ENCODE results near the gene SLX4IP.

SLX4IP gene

DNA sequence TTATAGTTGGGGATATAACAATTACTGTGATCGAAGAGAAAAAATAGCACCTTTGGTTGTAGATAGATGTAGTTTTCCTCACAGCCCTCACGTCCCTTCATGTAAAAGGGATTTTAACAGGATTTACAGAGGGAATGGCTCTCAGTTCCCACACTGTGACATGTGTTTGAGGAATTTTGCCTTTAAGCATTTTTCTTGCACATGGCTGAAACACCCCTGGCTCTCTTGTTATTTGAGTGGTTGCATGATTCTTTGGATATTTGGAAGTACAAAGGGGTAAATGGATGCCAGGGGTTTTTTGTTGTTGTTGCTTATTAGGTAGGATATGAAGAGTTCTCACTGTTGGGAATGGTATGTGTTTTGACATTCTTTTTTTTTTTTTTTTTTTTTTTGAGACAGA is 190.5 kb downstream of the SLX4IP start:
- no peak overlapping the region for H3K4me3 ChIP-seq (ENCODE audit: low read depth, low read length)

DNA sequence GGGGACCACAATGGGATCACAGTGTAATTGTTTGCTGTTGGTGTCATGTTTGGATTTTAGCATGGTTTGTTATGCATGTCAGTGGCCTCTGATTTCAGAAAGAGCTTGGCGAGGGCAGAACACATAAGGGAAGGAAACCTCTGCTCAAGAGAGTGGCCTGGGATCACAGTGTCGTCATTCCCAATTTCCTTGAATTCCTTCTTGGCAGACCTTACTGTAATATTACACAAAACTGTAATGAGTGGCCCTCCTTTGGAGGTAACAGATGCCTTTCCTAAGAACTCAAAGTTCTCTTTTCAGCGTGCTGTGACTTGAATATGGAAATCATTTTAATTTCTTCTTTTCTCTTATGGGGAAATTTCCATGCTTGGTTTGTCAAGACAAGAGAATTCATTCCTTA is 191.8 kb downstream of the SLX4IP start:
- H3K4me3 ChIP-seq (ENCODE audit: low read depth, low read length), result no peak overlapping the region

DNA sequence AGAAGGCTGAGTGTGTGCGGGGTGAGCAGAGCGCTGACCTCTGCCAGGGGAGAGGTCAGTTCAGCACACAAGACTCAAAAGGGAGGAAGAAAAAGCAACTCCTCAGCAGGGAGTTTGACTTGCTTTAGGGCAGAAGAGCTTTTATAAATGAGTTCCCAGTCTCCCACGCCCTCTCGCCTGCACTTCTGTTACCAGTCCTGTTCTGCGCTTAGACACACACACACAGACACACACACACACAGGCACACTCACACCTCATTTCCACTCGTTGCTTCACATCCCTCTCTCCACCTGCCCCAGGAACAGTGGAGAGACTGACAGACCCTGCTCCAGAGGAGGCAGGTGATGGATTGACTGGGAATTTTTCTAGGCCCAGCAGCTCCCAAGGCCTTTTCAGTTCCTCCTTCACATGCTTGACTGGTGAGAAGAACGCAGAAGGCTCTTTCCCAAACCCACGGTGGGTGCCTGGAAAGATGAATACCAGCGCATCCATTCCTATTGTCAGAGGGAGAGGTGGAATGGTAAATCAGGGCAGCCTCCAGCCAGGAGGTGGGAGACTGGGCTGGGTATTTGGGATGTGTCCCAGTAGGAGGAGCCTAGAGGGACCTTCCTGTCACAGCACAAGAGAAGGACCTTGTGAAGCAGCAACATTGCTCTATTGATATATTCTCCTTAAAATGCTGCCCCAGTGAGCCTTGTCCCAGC is 195.0 kb downstream of the SLX4IP start:
- H3K4me3 ChIP-seq (ENCODE audit: low read depth, low read length), result no peak overlapping the region

DNA sequence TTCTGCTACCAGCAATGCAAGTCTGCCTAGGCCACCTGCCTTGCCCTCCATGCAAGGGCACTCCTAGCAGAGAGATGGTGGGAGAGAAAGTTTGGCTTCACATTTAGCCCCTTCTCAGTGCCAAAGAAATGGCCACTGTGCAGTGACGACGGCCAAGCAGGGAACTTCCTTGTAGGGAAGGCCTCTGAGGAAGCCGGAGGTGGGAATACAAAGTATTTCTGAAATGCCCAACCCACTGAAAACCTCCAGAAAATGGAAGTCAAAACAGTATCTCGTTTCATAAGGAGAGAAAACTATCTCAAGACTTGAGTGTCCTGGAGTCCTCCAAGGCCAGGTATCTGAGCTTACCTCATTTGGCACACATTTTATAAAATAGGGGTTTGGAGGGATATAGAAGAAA is 196.0 kb downstream of the SLX4IP start:
- H3K4me3 ChIP-seq (ENCODE audit: low read depth, low read length), result no peak overlapping the region

DNA sequence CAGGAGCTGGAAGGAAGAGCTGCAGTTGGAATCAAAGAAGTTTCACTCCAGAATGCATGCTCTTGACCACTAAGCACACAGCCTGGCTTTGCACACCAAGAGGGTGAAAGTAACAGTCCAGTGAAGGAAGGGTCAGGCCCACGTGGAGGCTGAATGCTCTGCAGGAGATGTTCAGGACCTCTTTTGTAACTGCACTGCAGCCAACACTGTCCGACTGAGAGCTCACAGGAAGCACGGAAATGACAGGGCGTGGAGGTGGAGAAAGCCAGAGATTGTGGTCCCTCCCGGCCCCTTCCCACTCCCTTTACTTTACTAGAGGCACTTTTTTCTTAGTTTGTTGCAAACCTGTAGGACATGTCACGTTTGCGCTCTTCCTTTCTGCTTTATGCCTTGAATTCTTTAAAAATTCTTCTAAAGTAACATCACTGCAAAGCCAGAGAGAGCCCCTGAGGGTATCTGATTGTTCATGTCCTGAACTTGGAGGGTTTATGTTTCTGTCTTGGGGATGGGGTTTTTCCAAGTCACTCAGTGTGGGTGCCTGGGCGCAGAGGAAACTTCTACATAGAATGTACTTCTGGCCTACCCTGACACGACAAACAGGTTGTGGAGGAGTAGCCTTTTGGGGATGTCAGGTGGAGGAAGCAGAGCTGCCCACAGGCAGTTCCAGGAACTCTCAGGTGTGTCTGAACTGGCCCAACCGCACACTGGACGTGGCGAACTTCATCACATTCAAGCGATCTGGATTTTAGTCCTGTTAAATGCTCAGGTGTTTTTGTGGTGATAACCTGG is 197.8 kb downstream of the SLX4IP start:
- H3K4me3 ChIP-seq (ENCODE audit: low read depth, low read length), result no peak overlapping the region

DNA sequence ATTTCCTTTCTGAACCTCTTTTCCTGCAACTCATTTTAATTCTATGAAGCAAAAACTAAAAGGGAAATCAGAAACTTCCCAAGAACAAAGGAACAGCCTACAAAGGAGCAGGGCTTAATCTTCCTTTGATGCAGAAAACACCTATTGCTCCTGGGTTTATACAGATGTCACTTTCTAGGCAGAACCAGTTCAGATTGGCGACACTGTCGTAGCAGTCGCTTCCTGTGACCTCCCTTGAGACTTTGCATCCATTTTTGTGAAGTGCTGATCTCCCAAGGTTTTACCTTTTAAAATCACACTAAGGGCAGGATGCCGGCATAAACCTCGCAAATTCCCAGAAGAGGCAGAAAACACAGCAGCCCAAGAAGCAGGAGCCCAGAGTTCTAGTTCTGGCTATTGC is 198.6 kb downstream of the SLX4IP start:
- no peak overlapping the region for H3K4me3 ChIP-seq (ENCODE audit: low read depth, low read length)

DNA sequence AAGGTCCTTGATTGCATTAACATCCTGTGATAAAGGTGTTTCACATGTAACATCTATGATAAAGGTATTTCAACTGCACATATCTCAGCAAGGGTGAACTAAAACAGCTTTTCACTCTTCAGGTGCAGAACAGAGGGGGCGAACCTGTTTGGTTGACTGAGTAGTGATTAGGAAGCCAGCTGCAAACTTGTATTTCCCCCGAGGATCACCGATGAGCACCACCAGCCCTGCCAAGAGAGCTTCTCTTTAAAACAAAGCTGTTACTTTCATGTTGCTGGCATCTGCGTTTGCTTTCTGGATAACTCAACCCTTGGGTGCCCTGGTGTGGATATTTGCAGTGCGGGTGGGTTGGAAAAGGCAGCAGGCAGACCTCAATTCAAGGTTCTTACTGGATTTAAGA is 199.1 kb downstream of the SLX4IP start:
- H3K4me3 ChIP-seq (ENCODE audit: low read depth, low read length), result no peak overlapping the region

DNA sequence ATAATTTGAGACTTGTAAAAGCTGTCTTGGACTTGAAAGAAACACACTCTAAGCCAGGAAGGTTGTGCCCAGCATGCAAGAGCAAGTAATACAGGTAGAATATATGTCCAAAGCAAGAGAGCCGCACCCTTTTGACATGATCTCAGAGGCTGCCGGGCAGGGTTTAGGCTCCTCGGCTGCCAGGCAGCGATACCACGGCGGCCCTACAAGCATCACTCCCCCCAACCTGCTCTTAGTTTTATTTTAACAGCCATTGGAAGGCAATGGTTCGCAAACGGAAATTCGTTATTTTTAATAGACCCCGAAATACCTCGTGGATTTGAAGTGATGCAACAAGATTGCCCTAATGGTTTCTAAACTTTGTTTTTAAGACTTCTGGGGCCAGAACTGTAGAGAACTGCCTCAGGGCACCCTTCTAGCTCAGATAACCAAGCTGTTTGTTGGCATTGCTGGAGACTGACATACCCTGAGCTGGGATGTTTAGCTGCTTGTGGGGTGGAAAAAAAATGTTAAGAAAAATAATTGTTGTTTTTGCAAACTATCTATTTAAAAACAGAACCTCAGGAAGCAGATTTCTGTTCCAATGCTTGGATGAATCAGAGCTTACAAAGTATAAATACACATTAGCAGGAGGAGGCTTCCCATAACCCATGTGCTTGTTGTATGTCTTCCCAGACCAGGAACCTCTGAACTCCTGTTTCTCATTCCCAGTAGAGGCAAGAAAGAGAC is 199.7 kb downstream of the SLX4IP start:
- H3K4me3 ChIP-seq (ENCODE audit: low read depth, low read length), result no peak overlapping the region

DNA sequence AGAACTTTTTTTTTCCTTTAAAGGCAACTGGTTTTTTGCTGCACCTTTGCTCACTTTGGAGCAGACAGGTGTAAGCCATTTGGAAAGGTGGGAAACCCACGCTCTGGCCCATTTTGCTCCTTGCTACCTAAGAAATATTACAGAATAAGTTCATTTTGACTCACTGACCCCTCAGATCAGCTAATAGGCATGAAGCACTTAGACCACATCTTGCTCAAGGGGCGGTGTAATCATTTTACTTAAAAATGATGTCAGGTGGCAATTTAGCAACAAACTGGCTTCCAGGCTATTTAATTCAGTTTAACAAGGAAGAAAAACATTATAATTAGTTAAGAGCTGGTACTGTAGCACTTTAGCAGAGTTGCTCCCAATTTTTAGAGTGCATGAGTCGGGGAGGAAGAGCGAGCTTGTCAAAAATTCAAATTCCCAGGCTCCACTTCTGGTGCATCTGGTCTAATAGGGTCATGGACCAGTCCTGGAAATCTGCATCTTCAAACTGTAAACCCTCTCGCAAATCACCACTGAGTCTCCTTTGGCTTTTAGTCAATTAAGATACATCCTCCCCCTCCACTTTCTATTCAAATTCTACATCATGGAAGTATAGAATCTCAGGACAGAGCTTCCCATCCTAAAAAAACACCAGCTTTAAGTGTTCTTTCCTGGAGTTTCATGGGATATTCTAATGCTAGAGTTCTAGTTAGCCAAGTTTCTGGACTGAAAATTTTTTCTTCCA is 200.5 kb downstream of the SLX4IP start:
- H3K4me3 ChIP-seq (ENCODE audit: low read depth, low read length), result no peak overlapping the region

DNA sequence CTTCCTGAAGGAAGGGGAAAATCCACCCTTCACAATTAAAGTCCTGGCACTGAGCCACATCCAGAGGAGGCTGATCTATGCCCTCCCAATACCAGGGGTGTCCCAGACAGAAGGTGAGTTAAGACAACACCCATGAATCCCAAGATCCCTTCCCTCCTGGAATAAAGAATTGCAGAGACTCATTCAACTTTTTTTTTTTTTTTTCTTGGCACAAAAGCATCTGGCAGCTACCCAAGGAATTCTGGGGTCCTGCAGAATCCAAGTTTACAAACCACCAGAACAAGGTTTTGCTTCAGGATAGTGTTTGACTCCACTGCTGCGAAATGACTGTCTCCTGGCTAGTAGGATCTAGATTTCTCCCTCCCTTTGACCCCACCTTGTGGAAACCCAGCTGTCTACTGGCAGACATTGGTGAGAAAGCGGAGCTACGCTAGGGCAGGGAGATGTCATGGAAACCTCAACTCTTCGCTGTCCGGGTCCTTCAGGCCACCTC is 201.3 kb downstream of the SLX4IP start:
- H3K4me3 ChIP-seq (ENCODE audit: low read depth, low read length), result no peak overlapping the region

DNA sequence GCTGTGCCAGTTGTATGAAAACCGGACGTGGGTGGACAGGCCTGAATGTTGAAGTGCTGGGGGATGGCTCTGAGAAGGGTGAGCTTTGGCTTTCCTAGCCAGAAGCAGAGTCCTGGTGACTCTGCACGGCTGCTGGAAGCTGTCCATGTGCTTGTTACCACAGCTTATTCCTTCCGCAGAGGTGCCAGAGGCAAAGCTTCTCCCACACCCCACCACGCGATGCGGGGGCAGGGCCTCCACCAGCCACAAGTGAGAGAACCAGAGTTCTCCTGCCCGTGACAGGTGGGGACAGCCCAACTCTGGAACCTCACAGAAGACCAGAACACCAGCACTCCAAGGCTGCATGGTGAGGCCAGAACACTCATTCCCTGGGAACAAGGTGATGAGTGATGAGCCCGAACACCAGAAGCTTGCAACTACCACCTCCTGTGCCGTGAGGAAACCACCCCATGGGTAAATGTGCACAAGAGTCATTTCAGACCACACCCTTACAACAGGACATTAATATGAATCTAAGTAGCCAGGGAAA is 202.0 kb downstream of the SLX4IP start:
- no peak overlapping the region for H3K4me3 ChIP-seq (ENCODE audit: low read depth, low read length)

DNA sequence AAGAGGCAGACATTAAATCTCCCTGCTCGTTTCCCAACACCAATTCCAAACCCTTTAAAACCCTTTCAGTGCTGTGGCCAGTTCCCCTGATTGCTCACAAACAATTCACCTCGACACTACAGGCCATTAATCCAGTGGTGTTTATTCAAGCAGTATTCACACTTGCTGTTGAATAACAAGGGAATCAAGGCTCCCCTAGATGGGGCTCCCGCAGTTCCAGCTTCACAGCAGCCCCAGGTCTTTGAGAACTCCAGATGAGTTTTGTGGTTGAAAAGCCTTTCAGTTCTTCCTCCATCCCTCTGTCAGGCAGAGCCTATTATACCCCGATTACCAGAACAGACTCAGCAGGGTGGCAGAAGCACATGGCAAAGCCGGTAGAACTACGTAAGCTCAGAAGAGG is 202.5 kb downstream of the SLX4IP start:
- no peak overlapping the region for H3K4me3 ChIP-seq (ENCODE audit: low read depth, low read length)

DNA sequence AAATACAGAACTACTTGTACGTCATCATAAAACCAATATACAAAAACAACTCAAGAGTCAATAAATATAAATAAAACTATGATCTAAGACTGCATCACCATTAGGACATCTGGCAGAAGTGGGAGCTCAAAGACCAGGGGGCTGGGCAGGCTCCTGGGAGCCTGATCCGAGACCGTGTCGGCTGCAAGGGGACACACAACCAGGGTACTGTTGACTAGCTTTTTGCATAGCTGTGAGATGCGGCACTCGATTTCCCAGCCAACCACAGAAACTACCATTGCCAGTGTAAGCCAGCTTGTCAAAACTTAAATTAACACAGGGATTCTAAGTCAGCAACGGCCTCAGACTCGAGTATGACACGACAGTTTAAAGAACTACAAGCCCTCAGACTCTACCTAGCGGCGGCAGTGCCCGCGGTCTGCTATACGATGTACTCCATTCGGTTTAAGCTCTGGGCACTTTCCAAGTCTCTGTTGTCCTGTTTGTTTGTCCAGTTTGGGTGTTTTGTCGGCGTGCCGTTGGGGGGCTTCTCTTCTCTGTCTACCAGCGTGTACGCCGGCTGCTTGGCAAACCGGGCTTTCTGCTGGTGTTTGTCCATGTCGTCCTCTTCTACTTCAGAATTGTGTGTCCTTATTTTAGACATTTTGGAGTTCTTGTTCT is 204.1 kb downstream of the SLX4IP start:
- H3K4me3 ChIP-seq (ENCODE audit: low read depth, low read length), result no peak overlapping the region

DNA sequence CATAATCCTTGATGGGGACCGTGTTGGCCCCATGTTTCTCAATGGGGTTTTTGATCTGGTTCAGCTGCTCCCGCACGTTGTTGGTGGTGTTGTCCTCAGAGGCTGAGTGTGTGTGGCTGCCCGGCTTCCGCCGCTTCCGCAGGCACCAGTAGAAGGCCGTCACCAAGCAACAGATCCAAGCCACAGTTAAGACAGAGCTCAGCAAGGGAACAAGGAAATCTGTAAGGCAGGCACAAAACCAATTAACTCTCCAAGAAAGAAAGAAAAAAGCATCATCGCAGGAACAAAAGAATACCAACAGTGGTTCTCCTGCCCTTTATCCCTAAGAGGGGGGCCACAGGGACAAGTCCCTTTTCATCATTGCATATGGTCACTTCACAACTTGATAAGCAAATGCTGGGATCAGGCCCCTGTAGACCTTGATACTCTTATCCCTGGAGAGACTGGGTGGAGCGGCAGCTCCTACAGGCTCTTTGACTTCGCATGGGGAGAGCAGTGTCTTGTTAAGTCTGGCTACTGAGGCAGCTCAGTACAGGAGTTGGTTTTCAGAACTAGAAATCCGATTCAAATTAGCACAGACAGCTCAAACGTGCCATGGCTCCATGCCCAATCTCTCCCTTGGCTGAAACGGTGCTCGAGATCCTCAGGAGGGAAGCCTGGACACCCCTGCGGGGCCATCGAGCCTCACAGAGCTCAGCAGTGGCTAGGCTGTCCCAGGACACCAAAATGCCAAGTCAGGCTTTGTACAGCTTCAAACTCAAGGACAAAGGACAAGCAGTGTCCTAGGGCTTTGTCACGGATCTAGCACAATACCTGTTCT is 204.8 kb downstream of the SLX4IP start:
- no peak overlapping the region for H3K4me3 ChIP-seq (ENCODE audit: low read depth, low read length)

DNA sequence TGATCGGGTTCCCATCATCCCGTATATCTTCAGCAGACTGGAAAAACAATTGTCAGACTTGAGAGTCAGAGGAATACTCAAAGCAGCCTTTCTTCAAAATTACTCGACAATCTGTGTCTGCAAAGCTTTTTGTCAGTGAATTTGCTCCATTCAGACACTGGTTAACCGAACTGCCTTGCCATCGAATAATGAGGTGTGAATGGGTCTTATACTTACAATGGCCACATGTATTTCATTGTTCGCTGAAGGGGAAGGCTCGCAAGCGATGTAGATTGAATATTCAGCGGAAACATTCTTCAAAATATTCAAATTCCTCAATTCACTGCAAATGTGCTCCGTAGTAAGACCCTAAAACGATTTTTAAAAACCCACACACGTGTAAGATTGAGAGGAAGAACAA is 205.8 kb downstream of the SLX4IP start:
- no peak overlapping the region for H3K4me3 ChIP-seq (ENCODE audit: low read depth, low read length)

DNA sequence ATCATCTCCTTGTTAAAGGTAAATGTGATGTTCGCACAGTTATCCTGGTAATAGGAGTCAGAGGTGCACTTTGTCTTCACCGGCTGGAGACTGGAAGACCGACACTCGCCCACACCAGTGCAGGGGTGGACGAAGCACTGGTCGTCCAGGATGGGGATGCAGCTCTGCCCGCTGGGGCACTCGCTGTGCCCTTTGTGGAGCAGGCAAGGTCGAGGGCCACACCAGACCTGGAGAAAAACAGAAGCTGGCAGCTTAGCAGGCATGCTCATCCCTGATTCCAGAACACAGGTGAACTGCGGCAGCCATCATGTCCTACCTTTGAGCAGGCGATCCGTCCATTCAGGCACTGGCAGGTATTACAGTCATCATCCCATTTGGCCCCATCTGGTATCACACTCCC is 206.4 kb downstream of the SLX4IP start:
- H3K4me3 ChIP-seq (ENCODE audit: low read depth, low read length), result no peak overlapping the region

DNA sequence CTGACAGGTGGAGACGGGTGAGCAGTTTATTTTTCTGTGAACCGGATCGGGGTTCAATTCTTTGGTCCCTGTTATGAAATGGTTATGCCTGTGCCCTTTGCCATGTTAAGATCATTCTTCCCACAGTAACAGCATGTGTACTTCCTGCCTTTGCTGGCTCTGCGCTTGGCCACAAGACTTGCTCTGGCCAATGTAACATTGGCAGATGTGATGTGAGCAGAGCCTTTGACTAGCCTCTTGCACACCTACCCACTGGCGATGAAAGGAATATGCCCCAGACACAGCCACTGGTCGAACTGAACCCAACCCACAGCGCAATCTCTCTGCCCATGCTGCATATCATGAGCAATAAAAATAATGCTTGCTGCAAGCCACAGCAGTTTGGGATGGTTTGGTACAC is 206.8 kb downstream of the SLX4IP start:
- H3K4me3 ChIP-seq (ENCODE audit: low read depth, low read length), result no peak overlapping the region

DNA sequence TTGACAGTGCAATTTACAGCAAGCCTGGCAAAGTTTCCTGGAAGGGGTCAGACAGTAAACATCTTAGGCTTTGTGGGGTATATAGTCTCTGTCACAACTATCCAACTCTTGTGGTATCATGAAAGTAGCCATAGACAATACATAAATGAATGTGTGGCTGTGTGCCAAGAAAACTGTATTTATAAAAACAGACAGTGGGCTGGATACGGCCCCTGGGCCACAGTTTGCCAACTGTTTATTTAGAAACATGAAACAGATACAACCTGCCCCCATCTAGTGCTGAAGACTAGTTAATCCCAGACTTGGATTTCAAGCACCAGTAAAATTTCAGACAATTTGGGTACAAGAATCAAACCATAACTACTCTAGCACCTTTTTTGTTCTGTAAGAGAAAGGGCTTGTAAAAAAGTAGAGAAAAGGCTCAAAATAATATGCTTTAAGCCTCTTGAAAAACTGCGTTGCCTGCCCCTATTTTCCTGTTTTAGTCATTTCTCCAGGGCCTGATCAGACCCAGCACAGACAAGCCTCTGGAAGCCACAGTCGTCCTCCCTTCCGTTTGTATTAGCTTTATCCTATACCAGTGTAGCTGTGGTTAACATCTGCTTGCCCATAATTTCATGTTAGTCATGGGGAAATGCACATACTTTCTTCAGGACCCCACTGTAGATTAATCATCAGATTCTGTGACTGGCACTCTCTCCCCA is 207.9 kb downstream of the SLX4IP start:
- no peak overlapping the region for H3K4me3 ChIP-seq (ENCODE audit: low read depth, low read length)

DNA sequence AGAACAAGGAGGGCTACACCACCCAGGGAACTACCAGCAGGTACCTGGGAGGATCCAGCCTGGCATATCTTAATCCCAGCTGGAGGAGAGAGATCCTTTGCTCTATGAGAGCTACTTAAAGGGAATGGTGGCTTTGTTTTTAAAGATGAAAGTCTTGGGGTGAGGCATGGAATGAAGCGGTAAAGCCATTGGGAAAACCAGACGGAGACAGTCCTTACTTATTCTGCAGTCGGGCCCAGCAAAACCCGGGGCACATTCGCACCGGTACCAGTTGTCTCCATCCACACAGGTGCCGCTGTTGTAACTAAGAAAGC is 208.4 kb downstream of the SLX4IP start:
- no peak overlapping the region for H3K4me3 ChIP-seq (ENCODE audit: low read depth, low read length)

All from iPS-11a (cell line).